Mucosa of descending colon (tissue), 3 donors: Measurements from ENCODE around the gene SPATA6L. TPM values are rescaled to one million over a fixed set of nuclear protein-coding genes. Genes with fewer than 3 reads are reported as not detected.

Source experiments
- ATAC-seq: fragments of 200-7000 bp; cut with Tn5 transposase; one replicate; pipeline ENCODE4 v1.9.1; 2020; ENCODE audit warnings: mild to moderate bottlenecking, moderate library complexity
- DNase-seq, 3 donors: peaks; one replicate each; pipeline ENCODE4 v3.0.0-alpha.2; 2020
- H3K36me3 ChIP-seq: fragments of 200-600 bp; one replicate; pipeline ENCODE4 v1.8.0; 2021; ENCODE audit warnings: low read depth, mild to moderate bottlenecking
- H3K4me1 ChIP-seq: fragments of 200-600 bp; one replicate; pipeline ENCODE4 v1.8.0; 2021; ENCODE audit warnings: low read depth, mild to moderate bottlenecking
- H3K4me3 ChIP-seq: fragments of 200-600 bp; one replicate; pipeline ENCODE4 v1.8.0; 2021; ENCODE audit warnings: mild to moderate bottlenecking
- H3K9me3 ChIP-seq: fragments of 200-600 bp; one replicate; pipeline ENCODE4 v1.8.0; 2021; ENCODE audit warnings: mild to moderate bottlenecking
- CTCF ChIP-seq: fragments of 200-600 bp; IDR thresholded peaks from one replicate; pipeline ENCODE4 v1.8.0; 2022; ENCODE audit warnings: antibody characterized with exemption, mild to moderate bottlenecking
- intact Hi-C, 2 donors: fragments of 100-400 bp; cut with DNase I in 1 of 2; cut with micrococcal nuclease in 1 of 2; formaldehyde crosslinking; loops; one replicate each; pipeline versions ENCODE4 v1.11.0 to v1.11.1; 2022; cut with DNase I, micrococcal nuclease
- total RNA-seq, 3 donors: library from RNA; stranded (reverse); fragmentation: NEBNext Ultra II Directional in 2 of 3; extraction: Animal tissue kit (Norgen Biotek cat#: 25700) in 2 of 3; gene quantifications; one replicate each; pipeline versions ENCODE4 v1.2.1 to v1.2.4, GENCODE V29; 2021 to 2023
- donor health status: DM: no; HTN: no; CAD: no; lungs with moderate emphysema.
- donor health status: DM: no; HTN: no; CAD: no.
- donor health status: DM: no; HTN: yes; CAD: no.

The SPATA6L gene
- total RNA-seq, 3 donors from 2014 or later, result 4.5 to 4.9 (median 4.7) TPM

DNA sequence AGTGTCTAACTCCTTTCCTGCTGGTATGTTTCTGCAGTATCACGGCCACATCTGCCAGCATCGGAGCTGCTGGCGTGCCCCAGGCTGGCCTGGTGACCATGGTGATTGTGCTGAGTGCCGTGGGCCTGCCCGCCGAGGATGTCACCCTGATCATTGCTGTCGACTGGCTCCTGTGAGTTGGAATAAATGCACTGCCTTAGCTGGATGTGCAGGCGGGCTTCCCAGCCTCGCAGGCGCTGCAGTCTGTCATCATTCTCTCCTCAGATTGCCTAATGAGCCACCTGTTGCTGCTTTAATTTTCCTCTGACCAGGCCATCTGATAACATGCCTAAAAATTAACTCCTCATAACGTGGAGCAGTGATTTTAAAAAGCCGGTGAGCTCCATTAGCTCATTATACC, 83.3 kb downstream of the SPATA6L start:
- Histone ChIP-seq H3K36me3 (no peaks in the 10 kb centered on the region), H3K9me3 (no peaks in the 10 kb centered on the region), H3K4me1 (no peaks in the 10 kb centered on the region), H3K4me3 (no peak overlapping the region)
- TF ChIP-seq CTCF, result no peak
- ATAC-seq (no peak), DNase-seq (no peak)
- intact Hi-C loops, result no loop called here

GRCh38 chr9:4581861-4582565, 84.3 kb downstream of the SPATA6L start:
- no peak for DNase-seq
- TF ChIP-seq CTCF, result no peak
- H3K36me3 ChIP-seq, result no peaks in the 10 kb centered on the region
- no peak overlapping the region for H3K4me3 ChIP-seq
- no peaks in the 10 kb centered on the region for H3K9me3 ChIP-seq
- intact Hi-C loops, result no loop called here
- no peak for ATAC-seq
- no peaks in the 10 kb centered on the region for H3K4me1 ChIP-seq

GRCh38 chr9:4581035-4581760, 85.1 kb downstream of the SPATA6L start:
- Histone ChIP-seq H3K9me3 (no peaks in the 10 kb centered on the region), H3K36me3 (no peaks in the 10 kb centered on the region), H3K4me3 (no peak overlapping the region), H3K4me1 (no peaks in the 10 kb centered on the region)
- intact Hi-C loops, result no loop called here
- no peak for TF ChIP-seq CTCF
- ATAC-seq (no peak), DNase-seq (no peak)

- Histone ChIP-seq H3K36me3 (no peaks in the 10 kb centered on the region), H3K9me3 (no peaks in the 10 kb centered on the region), H3K4me3 (no peak overlapping the region), H3K4me1 (no peaks in the 10 kb centered on the region)
- ATAC-seq (no peak), DNase-seq (no peak)
- intact Hi-C loops, result no loop called here
- no peak for TF ChIP-seq CTCF
These were observed 87.3 kb downstream of the SPATA6L start for GRCh38 chr9:4579001-4579400.

GRCh38 chr9:4576448-4576847, 89.8 kb downstream of the SPATA6L start:
- intact Hi-C loops, result no loop called here
- no peaks in the 10 kb centered on the region for H3K36me3 ChIP-seq
- no peak for TF ChIP-seq CTCF
- no peaks in the 10 kb centered on the region for H3K4me1 ChIP-seq
- no peaks in the 10 kb centered on the region for H3K9me3 ChIP-seq
- DNase-seq (no peak), ATAC-seq (no peak)
- no peak overlapping the region for H3K4me3 ChIP-seq
